ENCODE data around the gene WWC1.
"Not testable (repeated sequence)": the region's sequence is repeated elsewhere in the genome, so short reads cannot be mapped to it uniquely, and the experiment has no call there.

The WWC1 gene

DNA sequence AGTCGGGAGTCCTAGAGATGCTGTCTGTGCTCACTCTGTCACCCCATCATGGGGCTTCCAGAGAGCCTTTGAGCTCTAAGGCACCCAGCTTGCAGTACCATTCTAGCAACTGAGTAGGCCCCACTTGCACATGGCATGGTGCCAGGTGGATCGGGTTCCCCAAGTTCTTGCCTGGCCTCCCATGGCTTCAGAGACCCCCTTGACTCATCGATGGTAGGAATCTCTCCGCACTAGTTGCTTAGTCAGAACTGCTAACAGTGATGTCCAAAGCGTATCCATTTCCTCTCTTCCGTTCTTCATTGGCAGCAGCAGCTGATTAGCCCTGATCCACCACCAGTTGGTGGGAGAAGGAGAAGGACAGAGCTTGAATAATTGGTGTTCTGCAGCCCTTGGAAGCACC lies 124.5 kb downstream of the WWC1 start:
- no peak for DNase-seq

DNA sequence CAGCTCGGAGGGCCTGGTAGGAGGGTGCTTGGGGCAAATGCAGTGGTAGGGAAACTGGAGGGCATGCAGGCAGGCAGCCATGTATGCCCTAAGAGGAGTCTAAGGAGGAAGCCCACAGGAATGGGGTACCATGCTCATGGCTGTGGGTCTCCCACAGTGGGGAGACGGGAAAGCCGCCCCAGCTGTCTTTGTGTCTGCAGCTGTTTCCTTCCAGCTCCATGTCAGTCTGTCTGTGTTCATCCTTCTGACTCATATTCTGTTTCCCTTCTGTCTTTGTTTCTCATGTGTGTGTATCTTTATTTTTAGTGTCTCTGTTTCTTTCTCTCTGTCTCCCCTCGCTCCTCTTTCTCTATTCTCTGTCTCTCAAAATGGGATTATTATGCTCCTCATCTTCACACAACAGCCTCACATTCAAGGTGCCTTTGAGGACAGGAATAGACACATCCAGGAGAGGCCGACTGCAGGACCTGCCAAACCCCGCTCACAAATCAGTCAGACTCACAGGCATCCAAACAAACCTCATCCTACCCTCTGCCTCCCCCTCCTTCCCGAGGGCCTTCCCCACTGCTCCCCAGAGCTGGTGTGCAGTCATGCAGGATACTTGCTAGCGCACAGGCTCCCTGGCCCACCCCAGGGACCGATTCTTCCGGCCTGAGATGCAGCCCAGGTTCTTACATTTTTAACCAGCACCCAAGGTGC lies 126.4 kb downstream of the WWC1 start:
- DNase-seq: no peak

DNA sequence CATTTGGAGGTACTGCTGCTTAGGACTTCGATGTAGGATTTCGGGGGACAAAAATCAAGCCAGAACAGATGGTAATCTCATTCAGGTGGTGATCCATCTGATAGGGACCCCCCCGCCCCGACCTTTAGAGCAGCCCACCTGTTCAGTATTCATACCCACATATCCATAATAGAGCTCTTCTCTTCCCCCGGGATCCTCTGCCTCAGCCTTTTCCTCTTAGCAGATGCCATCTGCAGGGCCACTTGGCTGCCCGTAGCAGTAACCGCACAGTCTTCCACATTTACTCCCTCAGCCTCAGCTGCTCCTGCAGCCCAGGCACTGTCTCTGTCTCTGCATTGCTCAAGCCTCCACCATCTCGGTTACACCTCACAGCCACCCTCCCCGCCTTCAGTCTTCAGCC lies 129.0 kb downstream of the WWC1 start:
- no peak for DNase-seq

DNA sequence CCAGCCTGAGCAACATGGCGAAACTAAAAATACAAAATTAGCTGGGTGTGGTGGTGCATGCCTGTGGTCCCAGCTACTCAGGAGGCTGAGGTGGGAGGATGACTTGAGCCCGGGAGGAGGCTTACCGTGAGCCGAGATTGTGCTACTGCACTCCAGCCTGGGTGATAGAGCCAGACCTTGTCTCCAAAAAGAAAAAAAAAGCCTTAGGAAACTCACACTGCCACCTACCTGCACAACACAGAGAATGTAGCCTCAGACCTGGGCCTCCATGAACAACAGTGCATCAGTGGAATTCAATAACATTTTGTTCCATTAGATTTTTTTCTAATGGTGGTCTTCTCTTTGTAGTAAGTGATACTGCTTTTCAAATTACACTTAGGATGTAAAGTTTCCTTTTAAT lies 131.0 kb downstream of the WWC1 start:
- no peak for DNase-seq

DNA sequence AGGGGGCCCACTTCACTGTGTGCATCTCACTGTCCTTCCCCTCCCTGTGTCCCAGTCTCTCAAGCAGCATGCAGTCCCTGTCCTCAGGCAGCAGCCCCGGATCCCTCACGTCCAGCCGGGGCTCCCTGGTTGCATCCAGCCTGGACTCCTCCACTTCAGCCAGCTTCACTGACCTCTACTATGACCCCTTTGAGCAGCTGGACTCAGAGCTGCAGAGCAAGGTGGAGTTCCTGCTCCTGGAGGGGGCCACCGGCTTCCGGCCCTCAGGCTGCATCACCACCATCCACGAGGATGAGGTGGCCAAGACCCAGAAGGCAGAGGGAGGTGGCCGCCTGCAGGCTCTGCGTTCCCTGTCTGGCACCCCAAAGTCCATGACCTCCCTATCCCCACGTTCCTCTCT lies 132.0 kb downstream of the WWC1 start:
- no peak for DNase-seq

DNA sequence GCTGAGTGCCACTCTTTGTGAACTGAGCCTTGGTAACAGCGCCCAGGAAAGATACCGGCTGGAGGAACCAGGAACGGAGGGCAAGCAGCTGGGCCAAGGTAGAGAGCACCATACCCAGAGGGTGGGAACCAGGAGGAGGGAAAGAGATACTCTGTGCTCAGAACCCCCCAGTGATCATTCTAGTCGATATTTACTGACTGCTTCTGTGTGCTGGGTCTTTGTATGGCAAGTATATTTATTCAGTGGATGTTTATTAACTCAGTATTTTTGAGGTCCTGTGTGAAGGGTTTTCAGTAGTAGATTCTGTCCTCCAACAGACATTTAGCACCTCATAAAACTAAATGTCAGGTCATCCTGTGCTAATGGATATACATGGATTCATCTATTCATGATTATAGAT lies 132.5 kb downstream of the WWC1 start:
- no peak for DNase-seq

DNA sequence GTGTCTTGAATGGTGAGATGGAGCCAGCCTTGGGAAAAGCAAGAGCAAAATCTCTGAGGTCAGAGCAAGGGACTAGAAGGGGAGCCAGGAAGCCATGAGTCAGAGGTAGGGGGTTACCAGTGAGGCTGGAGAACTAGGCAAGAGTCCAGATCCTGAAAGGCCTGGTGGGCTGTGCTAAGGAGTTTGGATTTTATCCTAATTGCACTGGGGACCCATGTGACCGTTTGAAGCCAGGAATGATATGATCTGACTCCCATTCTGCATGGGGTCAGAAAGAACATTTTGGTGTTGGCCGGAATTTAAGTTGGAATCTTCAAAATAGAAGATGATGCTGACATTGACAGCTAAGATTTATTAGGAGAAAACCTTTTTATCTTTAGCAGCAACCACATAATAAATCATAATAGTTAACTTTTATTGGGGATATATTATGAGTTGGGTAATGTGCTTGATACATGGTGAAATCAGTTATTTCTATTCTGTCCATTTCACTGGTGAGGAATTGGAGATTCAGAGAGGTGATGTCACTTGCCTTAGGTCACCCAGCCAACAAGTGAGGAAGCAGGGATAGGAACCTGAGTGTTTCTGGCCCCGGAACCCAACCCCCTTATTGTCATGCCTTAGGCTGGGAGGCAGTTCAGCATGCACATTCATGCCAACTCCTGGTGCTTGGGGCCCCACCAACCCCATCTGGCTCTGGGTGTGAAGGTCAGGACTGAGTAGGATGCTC lies 133.3 kb downstream of the WWC1 start:
- no peak for DNase-seq

DNA sequence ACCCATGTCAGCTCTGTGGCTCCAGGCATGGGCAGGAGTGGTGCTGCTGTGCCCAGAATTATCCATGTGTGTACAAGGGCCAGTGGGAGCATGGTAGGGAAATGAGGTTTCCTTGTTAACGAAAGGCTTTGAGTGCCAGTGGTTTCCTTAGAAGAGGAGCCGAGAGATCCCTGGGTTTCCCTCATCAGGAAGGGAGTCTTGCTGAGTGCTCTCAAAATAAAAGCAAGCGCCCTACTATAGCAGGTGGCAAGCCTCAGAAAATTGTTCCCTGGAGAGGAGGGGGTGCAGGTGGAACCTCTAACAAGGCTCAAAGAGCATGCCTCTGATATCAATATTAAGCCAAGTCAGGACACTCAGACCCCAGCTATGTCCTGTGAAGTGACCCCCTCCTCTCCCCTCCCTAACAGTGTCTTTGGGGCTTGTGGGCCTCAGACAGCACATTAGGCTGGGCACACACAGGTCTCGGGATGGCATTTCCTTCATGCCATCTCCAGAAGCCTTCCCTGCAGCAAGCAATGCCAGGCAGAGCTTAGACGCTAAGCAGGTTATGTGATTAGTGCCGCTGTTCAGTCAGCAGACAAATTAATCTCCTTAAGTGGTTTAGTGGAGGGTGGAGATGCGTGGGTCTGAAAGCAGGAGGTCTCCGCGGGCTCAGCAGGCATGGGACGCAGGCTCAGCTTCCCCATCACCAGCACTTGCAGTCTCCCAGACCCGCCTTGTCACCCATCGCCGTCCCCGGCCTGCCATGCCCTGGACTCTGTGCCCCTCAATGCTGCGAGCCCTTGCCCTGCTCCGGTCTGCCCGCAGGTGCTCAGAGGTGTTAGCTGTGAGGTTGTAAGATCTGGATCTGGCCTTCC lies 134.8 kb downstream of the WWC1 start:
- no peak for DNase-seq

DNA sequence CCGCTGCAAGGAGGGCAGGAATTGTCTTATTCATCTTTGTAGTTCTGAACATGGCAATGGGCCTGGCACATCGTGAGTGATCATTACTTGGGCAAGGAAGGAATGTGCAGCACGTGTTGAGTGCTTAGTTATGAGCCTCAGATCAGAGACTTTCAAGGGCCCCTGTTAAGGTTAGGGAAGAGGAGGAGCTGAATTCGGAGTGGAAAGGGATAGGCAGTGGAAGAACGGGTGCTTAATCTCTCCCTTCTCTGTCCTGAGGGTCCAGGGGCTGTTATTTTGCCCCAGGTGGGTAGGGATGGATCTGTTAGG lies 135.4 kb downstream of the WWC1 start:
- DNase-seq: no peak

DNA sequence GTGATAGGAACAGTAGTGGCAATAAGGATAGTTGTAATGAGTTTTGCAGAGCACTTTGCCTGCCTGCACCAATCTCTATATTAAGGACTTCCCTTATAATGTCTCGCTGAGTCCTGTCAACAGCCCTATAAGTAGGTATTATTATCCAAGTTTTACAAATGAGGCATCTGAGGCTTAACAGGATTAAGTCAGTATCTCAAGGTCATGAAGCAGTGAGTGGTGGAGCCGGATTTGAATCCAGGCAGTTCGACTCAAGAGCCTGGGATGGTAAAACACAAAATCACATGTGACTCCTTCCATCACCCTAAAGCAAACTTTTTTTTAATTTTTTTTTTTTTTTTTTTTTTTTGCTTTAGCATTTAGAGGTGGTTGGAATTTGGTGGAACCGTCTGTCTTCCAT lies 135.8 kb downstream of the WWC1 start:
- no peak for DNase-seq

DNA sequence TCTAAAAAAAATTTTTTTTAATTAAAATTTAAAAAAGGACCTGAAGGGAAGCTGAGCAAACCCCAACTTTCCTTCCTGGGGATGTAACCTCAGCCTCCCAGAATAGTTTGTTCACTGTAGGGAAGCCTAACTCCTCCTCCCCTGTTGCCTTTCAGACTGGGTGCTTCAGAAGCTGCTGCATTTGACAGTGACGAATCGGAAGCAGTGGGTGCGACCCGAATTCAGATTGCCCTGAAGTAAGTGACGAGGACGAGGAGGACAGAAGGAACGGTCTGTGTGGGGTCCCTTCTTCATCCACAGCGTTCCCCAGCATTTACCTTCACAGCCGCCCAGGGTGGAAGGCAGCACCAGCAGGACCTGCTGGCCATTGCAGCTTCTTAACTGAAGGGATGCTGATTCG lies 137.1 kb downstream of the WWC1 start:
- no peak for DNase-seq

DNA sequence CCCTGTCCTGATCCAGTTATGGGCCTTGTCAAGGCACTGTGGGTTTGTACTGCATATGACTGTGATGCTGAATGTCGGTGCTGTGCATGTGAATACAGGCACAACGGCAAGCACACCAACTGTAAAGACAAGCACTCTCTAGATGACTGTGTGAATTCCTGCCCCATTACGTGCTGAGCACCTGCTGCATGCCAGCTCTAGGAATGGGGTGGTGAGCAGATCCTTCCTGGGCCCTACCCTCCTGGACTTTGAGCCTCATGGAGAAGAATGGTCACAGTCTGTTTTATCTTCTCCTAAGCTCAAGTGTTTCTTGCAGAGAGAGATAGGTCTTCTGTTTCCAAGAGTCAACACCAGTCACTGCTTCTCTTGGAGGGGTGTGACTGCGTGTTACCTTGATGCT lies 138.9 kb downstream of the WWC1 start:
- DNase-seq: no peak

DNA sequence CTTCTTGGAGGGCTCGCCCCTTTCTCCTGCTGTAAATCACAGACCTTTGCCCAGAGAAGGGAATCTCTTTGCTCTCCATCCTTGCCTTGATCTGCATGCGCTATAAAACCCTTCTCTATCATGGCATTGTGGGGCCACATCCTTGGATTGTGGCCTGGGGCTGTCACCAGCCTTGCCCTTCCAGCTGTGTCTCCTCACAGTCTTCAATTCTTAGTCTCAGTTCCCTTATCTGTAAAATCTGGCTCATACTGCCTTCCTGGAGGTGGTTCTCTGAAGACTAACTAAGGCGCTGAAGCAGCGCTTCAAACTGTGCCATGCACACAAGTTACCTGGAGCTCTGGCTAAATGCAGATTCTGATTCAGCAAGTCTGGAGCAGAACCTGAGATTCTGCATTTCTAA lies 141.5 kb downstream of the WWC1 start:
- DNase-seq: no peak

DNA sequence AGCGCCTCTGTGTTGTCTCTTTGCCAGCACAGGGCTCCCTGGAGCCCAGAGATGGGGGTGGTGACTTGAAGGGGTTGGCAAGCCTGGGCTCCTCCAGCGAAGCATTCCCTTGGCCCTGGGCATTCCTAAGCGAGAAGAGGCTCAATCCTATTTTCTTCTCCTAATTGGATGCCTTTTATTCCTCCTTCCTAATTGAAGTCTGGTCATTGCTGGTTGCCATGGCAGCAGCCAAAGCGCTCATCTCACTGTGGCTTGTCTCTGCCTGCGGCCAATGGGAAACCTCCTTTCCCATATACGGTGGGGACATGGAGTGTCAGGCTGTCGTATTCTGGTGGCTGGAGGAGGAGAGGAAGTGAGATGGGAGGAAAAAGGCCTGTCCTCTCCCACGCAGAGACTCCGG lies 142.6 kb downstream of the WWC1 start:
- DNase-seq: no peak

DNA sequence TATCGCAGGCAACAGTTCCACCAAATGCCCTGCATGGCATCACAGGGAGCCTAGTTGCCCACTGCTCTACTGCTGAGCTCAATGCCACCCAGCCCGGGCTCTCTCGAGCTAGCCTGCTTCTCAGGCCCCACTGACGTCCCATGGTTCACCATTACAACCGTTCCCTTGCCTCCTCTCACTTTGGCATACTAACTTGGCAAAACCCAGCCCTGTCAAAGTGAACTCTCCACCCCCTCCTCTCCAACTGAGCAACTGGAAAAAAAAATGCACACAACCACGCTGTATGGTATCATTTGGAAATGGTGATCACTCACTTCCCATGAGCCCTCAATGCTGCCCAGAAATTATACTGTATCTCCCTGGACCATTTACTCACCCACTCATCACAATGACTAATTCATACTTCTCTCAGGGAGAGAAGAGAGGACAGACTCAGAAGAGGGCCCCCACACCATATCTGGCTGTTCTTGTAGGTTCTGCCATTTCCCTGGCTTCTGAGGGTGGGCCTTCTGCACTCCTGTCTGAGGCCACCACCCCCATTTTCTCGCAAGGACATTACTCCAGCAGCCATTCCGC lies 143.4 kb downstream of the WWC1 start:
- DNase-seq: no peak

DNA sequence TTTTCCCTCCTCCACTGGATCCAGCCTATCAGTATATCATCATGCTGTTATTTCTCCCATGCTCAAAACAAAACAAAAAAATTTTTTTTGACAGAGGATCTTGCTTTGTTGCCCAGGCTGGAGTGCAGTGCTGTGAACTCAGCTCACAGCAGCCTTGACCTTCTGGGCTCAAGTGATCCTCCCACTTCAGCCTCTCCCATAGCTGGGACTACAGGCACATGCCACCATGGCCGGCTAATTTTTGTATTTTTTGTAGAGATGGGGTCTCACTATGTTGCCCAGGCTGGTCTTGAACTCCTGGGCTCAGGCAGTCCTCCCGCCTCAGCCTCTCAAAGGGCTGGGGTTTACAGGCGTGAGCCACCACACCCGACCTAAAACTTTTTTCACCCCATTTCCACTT lies 143.9 kb downstream of the WWC1 start:
- DNase-seq: not testable (repeated sequence)

DNA sequence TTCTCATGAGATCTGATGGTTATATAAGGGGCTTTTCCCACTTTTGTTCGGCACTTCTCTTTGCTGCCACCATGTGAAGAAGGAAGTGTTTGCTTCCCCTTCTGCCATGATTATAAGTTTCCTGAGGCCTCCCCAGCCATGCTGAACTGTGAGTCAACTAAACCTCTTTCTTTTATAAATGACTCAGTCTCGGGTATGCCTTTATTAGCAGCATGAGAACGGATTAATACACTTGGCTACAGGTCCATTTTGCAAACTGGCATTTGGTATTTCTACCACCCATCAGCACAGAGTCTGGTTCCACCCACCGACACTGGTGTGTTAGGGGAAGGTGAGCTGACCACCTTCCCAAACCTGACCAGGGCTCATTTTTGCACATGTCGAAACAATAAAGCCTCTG lies 146.9 kb downstream of the WWC1 start:
- no peak for DNase-seq

DNA sequence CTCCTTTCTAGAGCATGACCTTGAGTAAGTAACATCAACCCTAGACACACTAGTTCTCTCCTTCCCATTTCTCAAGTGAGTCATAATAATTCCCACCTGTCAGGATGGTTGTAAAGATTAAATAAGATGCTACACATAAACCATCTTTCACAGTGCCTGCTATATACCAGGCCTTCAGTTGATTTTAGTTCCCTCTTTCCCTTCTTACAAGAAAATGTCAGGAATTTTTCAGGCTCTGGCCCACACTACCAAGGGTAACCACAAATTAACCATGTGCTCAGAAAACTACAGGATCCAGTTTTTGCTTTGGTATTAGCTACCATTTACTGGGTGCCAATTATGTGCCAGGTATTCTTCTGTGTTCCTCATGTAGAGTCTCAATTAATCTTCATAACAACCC lies 152.1 kb downstream of the WWC1 start:
- DNase-seq: no peak

DNA sequence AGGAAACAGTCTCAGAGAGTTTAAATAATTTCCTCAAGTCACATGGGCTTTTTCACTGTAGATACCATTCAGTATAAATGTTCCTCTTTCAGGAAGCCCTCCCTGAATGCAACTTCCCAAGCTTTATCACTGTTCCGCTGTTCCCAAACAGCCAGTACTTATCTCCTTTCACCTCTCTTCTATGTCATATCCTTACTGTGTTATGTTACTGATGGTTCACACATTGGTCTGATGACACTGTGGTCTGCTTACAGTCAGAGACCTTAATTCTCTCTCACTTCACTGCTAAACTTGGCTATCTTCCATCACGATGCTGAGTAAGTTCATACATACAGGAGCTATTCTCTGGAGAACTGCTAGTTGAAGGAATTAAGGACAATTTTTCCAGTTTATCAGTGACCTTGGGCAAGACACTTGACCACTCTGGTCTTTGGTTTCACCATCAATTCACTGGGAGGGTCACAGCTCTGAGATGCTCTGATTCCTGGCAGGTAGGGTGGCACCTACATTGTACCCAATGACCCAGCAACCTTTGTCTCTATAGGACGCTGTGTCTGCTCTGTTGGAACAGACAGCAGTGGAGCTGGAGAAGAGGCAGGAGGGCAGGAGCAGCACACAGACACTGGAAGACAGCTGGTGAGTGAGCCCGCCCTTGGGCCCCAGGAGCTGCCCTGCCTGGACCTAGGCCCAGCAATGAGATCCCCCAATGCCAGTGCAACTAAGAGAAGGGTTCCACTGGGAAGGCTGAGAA lies 152.7 kb downstream of the WWC1 start:
- DNase-seq: no peak

DNA sequence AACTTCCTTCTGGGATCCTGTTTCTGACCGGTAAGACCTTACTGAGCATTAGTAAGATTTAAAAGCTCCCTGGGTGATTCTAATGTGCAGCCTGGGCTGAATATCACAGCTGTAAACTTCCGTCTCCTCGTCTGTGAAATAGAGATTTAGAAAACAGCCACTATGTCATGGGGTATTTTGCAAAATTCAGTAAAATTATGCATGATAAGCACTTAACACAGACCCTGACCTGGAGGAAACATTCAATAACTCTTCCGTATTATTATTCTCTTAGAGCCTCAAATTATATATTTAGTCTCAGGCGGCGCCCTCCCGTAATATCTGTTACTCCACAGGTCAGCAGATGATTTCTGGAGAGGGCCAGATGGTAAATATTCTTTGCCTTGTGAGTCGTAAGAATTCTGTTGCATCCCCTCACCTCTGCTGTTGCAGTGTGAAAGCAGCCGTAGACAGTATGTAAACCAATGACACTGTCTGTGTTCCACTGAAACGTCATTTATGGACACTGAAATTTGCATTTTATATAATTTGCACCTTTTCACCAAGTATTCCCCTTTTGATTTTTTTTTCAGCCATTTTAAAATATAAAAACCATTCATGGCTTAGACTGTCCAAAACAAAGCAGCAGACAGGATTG lies 155.7 kb downstream of the WWC1 start:
- DNase-seq: no peak

DNA sequence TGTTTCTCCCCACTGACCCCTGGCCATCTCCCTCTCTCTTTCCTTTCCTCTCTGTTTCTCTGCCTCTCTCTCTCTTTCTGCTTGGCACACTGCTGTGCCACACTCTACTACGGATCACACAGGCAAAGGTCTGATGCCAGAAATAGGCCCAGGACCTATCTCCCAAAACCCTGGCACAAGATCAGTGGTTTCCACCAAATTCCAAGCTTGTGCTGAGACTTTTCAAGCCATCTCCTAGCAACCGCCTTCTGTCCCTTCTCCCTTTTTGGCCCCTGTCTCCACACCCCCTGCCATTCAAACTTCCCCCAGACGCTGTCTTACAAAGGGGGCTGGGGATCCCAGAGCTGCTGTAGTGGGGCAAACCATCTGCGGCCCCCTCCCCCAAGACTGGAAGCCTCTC lies 156.4 kb downstream of the WWC1 start:
- DNase-seq: no peak

DNA sequence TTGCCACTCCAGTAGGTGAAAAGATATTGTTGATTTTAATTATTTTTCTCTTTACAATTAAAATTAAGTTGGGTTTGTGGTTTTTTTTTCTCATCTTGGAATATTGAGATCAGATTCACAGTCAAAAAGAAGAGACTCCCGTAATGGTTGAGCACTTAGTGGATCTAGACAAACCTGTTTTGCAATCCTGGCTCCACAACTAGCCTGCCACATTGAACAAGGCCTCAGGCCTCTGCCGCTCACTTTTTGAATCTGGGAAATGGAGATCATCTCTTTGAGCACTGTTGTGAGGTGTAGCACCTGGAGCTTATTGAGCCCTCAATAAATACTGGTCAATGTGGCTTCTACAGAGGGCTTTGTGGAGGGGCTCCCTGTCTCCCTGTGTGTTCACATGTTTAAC lies 157.7 kb downstream of the WWC1 start:
- no peak for DNase-seq

DNA sequence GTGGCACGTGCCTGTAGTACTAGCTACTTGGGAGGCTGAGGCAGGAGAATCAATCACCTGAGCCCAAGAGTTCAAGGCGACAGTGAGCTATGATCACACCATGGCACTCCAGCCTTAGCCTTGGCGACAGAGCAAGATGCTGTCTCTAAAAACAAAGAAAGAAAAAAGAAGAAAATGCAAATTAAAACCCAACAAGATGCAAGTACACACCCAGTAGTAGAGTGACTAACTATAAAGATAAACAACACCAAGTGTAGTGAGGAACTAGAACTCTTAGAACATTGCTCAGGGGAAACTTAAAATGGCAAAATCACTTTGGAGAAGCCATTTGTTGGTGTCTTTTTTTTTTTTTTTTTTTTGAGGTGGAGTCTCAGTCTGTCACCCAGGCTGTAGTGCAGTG lies 160.1 kb downstream of the WWC1 start:
- no peak for DNase-seq
